ENCODE data around the gene SIAH2.

DNA sequence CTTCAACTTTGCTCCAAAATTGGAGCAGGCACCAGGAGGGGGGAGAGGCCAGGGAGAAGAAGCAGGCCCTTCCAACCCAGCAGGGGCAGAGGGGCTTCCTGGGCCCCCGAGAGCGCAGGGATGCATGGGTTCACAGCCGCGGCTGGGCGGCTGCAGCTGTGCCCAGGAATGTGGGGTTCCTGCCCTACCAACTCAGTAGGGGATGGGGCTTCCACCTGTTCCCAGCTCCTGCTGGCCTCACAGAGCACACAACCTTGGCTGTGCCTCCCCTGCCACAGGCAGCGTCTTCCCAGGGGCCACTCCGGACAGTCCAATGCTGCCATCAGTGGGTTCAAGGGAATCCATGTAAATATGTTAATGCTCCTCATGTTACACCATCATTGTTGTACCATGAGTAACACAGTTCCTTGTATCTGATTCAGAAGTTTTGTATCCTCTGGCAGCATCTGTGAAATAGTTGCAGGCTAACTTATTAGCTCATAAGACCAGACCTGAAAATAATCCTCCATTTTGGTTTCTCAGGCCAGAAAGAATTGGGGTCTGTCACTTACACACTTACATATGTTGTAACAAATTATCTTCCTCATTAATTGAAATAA, 12.1 kb upstream of the SIAH2 start:
- TF ChIP-seq CTCF (IDR thresholded peaks at IDR 0.05), result no peak
- TF ChIP-seq POLR2A (IDR thresholded peaks at IDR 0.05), result no peak
- TF ChIP-seq POLR2AphosphoS5 (IDR thresholded peaks at IDR 0.05), result no peak

All from breast epithelium (tissue), 3 donors.